ENCODE data around the gene DTNBP1.

DTNBP1 gene

GRCh38 chr6:15512126-15512525 lies 150.7 kb downstream of the DTNBP1 start:
- DNase-seq, result no peak

DNA sequence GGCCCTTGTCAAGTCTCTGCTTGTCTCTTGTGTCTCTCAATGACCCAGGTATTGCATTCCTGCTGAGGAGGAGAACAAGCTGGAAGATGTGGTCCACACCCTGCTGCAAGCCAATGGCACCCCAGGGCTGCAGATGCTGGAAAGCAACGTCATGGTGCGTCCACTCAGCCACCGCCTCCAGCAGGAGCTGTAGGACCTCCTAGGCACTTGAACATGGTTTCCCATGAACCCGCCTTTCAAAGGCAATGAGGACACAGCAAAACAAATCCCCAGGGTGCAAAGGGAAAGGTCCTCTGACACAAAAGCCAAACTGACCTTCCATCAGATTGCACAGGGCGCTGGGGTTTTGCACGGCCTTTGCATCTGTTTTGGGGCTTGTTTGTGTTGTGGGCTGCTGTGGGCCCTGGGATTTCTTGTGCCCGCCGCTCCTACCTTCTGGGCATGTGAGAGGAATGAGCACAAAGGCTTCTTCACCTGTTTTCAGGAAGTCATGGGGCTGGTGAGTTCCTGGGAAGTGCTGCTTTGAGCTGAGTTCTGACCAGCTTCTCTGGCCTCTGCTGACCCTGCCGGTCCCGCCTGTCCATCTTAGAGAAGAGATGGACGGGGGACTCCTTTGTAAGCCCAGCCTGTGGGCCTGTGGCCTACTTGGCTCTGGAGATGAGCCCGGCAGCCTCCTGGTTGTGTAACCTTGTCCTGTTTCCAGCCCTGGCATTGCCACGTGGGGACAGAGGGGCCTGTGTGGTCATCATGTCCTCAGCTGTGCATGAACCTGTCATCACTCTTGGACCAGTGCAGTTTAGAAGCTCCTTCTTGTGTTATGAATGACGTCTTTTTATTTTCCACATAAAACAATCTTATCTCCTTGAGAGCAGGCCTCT lies 151.3 kb downstream of the DTNBP1 start:
- no peak for DNase-seq

DNA sequence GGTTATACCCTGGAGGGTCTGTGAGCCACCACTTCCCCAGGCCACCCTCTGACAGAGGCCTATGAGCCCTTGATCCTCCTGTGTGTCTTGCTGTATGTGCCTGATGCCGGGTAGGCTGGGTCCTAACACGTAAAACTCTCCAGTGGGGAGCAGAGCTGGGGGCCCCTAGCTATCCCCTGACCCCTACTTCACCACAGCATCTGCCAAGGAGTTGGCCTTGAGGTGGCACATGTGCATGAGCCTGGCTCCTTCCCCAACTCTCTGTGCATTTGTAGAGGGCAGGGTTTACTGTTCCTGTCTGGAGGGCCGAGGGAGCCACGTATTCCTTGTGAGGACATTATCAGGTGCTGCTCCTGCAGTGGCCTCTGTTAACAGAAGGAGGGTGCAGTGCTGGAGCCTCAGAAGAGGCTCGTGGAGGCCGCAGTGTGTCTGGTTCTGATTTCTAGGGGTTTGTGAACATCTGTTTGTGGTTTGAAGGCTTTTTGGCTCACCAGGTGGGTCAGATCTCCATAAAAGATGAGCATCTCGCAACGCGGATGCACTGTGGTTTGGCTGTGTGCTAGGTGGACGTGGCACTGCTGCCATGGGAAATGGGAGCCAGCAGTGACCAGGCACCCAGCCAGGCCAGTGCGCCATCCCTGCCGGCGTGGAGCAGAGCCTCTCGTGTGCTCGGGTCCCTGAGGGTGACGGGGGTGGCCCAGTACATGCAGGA lies 152.1 kb downstream of the DTNBP1 start:
- no peak for DNase-seq

- DNase-seq, result no peak
Observed at GRCh38 chr6:15510121-15510520, 152.7 kb downstream of the DTNBP1 start.

DNA sequence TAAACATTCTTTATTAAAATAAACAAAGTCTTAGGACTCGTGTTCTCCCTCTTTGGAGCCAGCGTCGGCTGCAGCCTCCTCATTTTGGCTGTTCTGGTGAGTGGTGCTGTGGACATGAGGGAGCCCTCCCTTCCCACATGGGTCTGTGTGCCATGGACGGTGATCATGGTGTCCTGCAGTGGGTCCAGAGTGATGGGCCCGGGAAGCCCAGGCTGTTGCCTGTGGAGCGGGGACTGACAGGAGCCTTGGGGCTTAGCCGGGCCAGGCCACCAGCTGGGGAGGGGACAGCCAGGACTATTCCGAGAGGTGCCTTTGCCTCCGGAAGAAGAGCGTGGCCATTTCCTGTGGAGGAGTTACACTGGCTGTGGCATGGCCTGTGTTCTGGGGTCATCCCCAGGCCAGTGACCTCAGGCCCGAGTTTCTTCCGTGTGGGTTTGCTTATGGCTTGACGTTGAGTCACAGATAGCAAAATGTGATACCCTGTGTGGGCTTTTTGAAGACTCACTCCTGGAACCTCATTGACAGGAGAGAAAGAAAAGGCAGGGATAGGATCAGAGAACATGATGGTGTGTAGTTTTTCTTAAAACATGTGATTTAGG lies 153.4 kb downstream of the DTNBP1 start:
- DNase-seq, result no peak

GRCh38 chr6:15508931-15509330 lies 153.9 kb downstream of the DTNBP1 start:
- no peak for DNase-seq

DNA sequence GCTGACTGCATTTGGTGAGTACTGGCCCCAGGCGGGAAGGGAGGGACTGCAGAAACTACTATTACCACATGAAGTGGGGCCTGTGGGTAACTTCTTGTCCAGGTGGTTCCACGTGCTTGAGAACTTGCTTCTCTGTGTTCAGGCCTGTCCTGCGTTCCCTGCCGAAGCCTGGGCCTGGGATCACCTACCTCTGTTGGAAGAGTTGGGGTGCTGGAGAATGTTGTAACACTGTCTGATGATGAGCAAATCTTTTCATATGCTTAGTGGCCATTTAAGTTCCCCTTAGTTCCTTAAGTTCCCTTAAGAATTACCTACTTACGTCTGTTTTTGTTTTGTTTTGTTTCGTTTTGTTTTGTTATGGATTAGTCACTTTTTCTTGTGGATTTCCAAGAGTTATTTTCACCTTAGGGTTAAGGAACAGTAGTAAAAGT lies 154.4 kb downstream of the DTNBP1 start:
- DNase-seq, result no peak

DNA sequence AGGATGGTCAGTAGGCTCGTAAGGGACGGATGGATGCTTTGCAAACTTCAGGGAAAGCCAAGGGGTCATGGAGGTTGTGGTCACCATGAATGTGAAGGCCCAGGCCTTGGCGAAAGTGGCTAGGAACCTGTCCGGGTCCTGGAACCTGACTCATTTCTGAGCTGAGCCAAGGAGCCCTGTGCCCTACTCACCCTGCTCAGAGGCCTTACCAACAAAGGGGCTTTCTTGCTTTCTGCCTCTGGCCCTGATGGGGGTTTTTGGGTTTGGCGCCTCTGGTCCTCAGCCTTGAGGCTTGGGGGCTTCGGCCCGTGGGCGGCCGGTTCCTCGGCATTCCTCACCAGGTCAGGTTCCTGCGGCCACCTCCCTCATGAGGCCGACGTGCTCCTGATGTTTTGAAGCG lies 155.1 kb downstream of the DTNBP1 start:
- no peak for DNase-seq

- no peak for DNase-seq
Observed at GRCh38 chr6:15507221-15507620, 155.6 kb downstream of the DTNBP1 start.

DNA sequence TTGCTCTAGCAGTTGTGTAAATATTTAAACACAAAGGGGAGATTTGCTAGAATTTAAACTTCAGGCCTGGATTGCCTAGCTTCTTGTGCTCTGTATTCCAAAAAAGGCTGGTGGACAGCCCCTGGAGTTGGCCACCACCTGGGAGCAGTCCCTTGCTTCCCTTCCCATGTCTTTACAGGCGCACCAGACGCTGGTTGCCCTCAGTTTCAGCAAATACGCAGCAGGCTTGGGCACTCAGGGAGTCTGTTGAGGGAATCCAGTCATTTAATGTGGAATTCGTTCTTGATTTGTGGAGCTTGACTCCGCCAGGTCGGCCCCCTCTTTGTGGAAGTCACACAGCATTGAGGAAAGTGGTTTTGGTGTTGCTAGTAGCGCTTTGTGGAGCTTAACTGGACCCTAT lies 156.8 kb downstream of the DTNBP1 start:
- no peak for DNase-seq

DNA sequence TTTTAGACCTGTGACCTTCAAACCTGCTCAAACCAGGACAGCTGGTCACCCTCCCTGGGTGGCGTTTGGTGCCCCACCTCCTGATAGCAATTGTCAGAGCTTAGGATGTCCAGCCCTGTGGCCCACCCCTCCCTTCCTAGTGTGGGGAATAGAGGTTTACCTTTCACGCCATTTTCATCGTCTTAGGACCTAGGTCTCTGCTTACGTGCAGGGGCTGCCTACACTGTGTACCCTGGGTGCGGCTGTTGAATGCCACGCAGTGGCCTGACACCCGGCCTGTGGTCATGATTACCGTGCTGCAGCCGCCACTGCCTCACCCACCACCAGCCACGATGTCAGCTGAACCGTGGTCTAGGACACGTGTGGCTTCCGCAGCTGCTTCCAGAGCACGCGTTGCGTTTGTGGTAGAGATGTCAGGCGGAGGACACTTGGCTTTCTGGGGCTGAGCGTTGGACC lies 157.3 kb downstream of the DTNBP1 start:
- no peak for DNase-seq

GRCh38 chr6:15504581-15505350 lies 158.1 kb downstream of the DTNBP1 start:
- DNase-seq, result no peak

- DNase-seq, result no peak
Observed at GRCh38 chr6:15504040-15504495, 158.8 kb downstream of the DTNBP1 start.

- DNase-seq, result no peak
Observed at GRCh38 chr6:15503346-15503680, 159.5 kb downstream of the DTNBP1 start.

DNA sequence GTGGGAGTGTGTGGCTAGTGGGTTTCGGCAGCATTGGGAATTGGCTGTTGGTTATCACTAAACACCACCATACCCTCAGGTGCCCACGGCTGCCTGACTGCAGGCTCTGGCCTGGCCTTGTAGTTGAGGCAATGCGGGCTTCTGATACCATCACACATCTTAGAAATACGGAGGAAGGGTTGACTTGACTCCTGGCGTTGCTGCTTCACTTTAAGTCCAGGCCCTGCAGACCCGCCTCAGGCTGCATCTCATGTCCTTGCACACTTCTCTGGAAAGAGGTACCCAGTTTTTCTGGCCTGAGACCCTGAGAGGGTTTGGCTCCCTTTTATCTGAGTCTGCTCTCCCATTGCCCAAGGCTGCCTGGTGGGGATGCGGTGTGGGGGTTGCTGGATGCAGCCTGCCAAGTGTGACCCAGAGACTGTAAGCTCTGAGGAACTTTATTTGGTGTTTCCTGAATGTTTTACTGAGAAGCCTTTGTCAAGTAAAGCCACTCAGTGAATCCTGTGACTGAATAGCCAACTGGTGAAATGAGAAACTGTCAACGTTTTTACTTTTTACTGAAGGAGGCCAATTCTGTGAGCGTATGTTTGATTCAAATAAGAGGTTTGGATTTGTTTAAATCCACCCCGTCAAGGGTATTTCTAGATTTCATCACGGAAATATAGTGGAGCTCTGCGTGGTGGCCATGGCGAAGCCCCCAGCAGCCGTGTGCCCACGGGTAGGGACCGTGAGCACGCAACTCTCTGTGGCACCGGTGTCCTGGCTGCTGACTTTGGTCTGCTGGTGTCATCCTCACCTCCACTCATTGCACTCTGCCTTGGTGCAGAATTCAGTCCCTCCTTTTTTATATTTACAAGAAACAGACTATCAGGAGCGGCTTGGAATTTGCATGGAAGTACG lies 160.1 kb downstream of the DTNBP1 start:
- DNase-seq, result no peak

GRCh38 chr6:15501826-15502445 lies 160.9 kb downstream of the DTNBP1 start:
- DNase-seq, result no peak

GRCh38 chr6:15500901-15501825 lies 161.7 kb downstream of the DTNBP1 start:
- DNase-seq, result no peak

GRCh38 chr6:15500078-15500740 lies 162.6 kb downstream of the DTNBP1 start:
- DNase-seq, result no peak

GRCh38 chr6:15499591-15499990 lies 163.2 kb downstream of the DTNBP1 start:
- DNase-seq, result no peak

DNA sequence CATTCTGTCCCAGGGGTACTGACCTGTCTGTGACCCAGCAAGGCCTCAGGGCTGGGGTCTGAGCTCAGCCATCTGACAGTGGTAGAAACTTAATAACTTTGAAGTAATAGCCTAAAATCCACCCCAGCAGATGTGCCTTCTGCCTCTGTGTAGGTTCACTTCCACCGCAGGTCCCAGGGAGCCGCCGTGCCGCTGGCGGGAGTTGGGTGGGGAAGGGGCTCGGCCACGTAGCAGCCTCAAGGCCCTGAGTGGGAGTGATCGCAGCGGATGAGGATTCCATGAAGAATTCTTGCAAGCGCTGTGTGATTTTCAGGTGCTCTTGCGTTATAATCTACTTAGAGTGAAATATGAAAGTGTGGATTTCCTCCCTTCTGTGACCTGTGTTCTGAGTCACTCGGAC lies 163.7 kb downstream of the DTNBP1 start:
- DNase-seq, result no peak

All from activated CD4-positive, alpha-beta T cell treated with anti-CD3 and anti-CD28 coated beads, Interleukin-2, amount 50 U/mL, for 4 hours (primary cell).